ENCODE data around the gene ERC1.

Gene ERC1

GRCh38 chr12:1360441-1361210 is 369.6 kb downstream of the ERC1 start:
- no peak overlapping the region for H3K4me3 ChIP-seq (replicated peaks; ENCODE audit: low read depth, low read length)
- DNase-seq (ENCODE audit: extremely low read depth, low read depth): no peak
- no peak for TF ChIP-seq CTCF (IDR thresholded peaks at IDR 0.05; ENCODE audit: low read depth, low read length, missing control alignments)

DNA sequence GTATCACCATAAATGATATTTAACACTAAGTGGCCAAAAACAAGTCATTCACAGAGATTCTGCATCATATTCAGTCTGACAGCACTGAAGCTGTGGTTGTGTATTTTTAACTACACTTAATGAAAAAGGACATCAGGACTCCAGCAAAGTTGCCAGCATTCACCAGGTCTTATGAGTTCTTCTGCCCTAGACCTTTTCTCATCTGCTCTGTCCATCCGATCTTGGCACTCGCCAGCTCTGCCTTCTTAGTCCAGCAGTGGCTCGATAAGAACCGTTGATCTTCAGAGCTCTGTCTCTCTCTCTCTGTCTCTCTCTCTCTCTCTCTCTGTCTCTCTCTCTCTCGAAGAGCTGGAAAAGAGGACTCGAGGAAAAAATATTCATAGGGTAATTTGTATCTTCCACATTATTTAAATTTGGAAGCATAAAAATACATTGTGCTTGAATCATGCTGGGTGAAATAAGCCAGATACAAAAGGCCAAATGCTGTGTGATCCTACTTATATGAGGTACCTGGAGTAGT is 371.2 kb downstream of the ERC1 start:
- no peak for DNase-seq (ENCODE audit: extremely low read depth, low read depth)
- no peak for TF ChIP-seq CTCF (IDR thresholded peaks at IDR 0.05; ENCODE audit: low read depth, low read length, missing control alignments)
- H3K4me3 ChIP-seq (replicated peaks; ENCODE audit: low read depth, low read length): no peak overlapping the region

GRCh38 chr12:1365703-1366102 is 374.7 kb downstream of the ERC1 start:
- TF ChIP-seq CTCF (IDR thresholded peaks at IDR 0.05; ENCODE audit: low read depth, low read length, missing control alignments): no peak
- DNase-seq (ENCODE audit: extremely low read depth, low read depth): no peak
- no peak overlapping the region for H3K4me3 ChIP-seq (replicated peaks; ENCODE audit: low read depth, low read length)

GRCh38 chr12:1367331-1368291 is 376.6 kb downstream of the ERC1 start:
- no peak for DNase-seq (ENCODE audit: extremely low read depth, low read depth)
- TF ChIP-seq CTCF (IDR thresholded peaks at IDR 0.05; ENCODE audit: low read depth, low read length, missing control alignments): no peak
- no peak overlapping the region for H3K4me3 ChIP-seq (replicated peaks; ENCODE audit: low read depth, low read length)

GRCh38 chr12:1369460-1369859 is 378.4 kb downstream of the ERC1 start:
- no peak overlapping the region for H3K4me3 ChIP-seq (replicated peaks; ENCODE audit: low read depth, low read length)
- no peak for TF ChIP-seq CTCF (IDR thresholded peaks at IDR 0.05; ENCODE audit: low read depth, low read length, missing control alignments)
- no peak for DNase-seq (ENCODE audit: extremely low read depth, low read depth)

DNA sequence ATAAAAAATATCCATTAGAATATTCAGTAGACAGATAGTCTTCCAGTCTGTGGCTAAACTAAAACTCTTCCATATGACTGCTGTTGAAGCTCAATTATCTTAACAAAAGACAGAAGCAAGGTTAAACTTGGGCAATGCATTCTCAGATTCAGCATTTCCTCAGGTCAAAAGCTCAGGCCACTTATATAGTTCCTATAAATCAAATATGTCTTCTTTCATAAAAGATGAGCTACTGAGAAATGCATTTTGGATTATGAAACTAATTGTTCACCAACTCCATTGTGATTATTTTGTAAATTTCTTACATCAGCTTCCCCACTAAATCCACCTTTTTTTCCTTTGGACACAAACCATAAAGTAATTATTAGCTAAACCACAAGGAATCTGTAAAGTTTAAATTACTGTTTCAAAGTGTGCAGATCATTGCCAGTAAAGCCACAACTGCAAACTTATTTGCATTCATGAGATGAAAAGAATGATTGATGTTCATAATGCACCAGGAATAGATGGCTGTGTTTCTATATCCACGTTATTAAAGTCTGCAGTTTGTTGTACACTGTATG is 379.0 kb downstream of the ERC1 start:
- DNase-seq (ENCODE audit: extremely low read depth, low read depth): no peak
- no peak overlapping the region for H3K4me3 ChIP-seq (replicated peaks; ENCODE audit: low read depth, low read length)
- no peak for TF ChIP-seq CTCF (IDR thresholded peaks at IDR 0.05; ENCODE audit: low read depth, low read length, missing control alignments)

All from HFF-Myc (cell line).